GM12878 (cell line): ENCODE data around the gene LMF2.

ENCODE experiments used
- CTCF ChIP-seq, 3 experiments: IDR thresholded peaks in 2 of 3; conservative IDR thresholded peaks in 1 of 3; 2 replicates each; pipeline ENCODE4 v1.5.1; 2011; ENCODE audit warnings: low read depth in 3 of 3, low read length in 3 of 3, mild to moderate bottlenecking in 3 of 3, control low read depth in 2 of 3, moderate library complexity in 2 of 3, inconsistent platforms in 1 of 3, mixed read lengths in 1 of 3; ENCODE audit not compliant: control insufficient read depth in 2 of 3, insufficient read depth in 1 of 3; ENCODE audit errors: extremely low read depth in 1 of 3
- EGR1 ChIP-seq, 2 experiments: IDR thresholded peaks; 1 replicate in 1 of 2; 2 replicates in 1 of 2; pipeline ENCODE4 v1.6.1; 2011 to 2012; ENCODE audit warnings: low read depth in 2 of 2, low read length in 2 of 2, borderline replicate concordance in 1 of 2, mild to moderate bottlenecking in 1 of 2, moderate library complexity in 1 of 2
- KDM1A ChIP-seq: fragments of 200-600 bp; sonication (generic); IDR thresholded peaks from 2 replicates; pipeline ENCODE4 v1.6.1; 2016; ENCODE audit warnings: borderline replicate concordance
- SIN3A ChIP-seq: IDR thresholded peaks from 2 replicates; pipeline ENCODE4 v1.6.1; 2012; ENCODE audit warnings: low read depth, low read length, improper control_type of control experiment
- SMARCA5 ChIP-seq: fragments of 450-650 bp; IDR thresholded peaks from 2 replicates; pipeline ENCODE4 v1.6.1; 2017; ENCODE audit warnings: mild to moderate bottlenecking
- SMC3 ChIP-seq: IDR thresholded peaks from 2 replicates; pipeline ENCODE4 v1.6.1; 2011; ENCODE audit warnings: low read length, improper control_type of control experiment, borderline replicate concordance
- ZNF24 ChIP-seq: fragments of 450-650 bp; IDR thresholded peaks from 2 replicates; pipeline ENCODE4 v1.6.1; 2017; ENCODE audit warnings: antibody characterized with exemption, mild to moderate bottlenecking

DNA sequence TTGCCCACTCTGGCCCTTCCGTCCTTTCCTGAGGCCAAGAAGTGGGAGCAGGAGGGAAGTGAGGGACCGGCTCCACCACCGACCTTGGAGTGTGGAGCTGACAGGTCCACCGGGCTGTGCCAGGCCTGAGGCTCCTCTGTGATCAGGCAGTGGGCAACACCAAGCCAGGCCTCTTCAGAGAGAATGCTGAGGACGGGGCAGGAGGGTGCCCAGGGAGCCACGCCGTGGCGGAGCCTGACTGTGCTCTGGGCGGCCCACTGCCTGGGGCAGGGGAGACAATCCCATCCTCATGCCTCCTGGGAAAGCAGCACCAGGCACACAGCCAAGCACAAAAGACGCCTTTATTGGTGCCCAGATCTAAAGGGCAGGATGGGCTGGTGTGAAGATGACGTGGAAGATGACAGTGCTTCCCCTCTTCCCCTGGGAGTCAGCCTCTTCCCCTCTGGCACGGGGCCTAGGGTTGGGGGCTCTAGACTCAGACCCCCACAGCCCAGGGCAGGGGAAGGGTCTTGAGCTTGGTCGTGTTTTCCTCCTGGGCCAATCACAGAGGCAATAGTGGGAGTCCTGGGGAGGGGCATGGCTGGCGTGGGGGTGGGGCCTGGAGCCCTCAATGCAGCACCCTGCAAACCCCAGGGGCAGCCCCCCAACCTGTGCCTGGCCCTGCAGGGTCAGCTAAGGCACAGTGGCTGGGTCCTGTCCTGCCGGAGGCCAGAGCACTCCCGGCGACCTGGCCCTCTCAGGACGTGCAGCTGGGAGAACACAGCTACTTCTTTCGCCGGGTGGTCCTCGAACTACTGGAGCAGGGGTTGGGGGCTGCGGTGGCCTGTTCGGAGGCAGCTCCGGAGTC lies 4.7 kb downstream of the LMF2 start:
- TF ChIP-seq EGR1 (IDR thresholded peaks at IDR 0.05; ENCODE audit: borderline replicate concordance in 1 of 2, low read depth in 2 of 2, low read length in 2 of 2) (no peak), SIN3A (no peak), SMARCA5 (no peak), ZNF24 (no peak), KDM1A (no peak), SMC3 (no peak), CTCF (IDR thresholded peaks at IDR 0.05 in 2 of 3, conservative IDR thresholded peaks at IDR 0.05 in 1 of 3; ENCODE audit: control insufficient read depth in 2 of 3, extremely low read depth in 1 of 3, insufficient read depth in 1 of 3, low read depth in 3 of 3, low read length in 3 of 3) (no peak)
